ENCODE data around the gene GATB.

DNA sequence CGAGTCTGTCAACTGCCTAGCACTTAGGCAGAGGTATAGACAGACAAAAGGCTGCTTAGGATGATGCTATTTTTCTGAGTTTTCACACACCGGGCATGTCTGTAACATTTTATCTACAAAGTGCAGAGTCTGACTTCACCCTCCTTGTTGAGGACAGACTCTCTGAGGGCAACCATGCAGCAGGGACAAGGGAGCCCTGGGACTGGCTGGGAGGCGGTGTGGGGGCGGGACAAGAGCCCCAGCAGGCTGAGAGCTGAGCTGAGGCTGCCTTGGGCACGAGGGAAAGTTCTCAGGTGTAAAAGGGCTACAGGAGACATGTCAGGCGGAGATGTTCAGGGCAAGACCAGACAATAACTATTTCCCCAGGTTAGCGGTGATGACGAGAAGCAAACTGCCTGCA, 81.6 kb downstream of the GATB start:
- TF ChIP-seq SPI1 (IDR thresholded peaks at IDR 0.05; ENCODE audit: low read depth, low read length), result no peak
- no peak for TF ChIP-seq POLR2A (IDR thresholded peaks at IDR 0.05; ENCODE audit: low read depth, low read length)
- no peak for TF ChIP-seq POLR2AphosphoS5 (IDR thresholded peaks at IDR 0.05; ENCODE audit: low read depth, low read length)
- no peak for TF ChIP-seq TAF1 (IDR thresholded peaks at IDR 0.05; ENCODE audit: low read depth, low read length)
- no peak for TF ChIP-seq PAX5 (IDR thresholded peaks at IDR 0.05; ENCODE audit: insufficient read depth, low read length, severe bottlenecking)
